ENCODE results near the gene CDH4. TPM values are rescaled to one million over a fixed set of nuclear protein-coding genes. Genes with fewer than 3 reads are reported as not detected.

Gene CDH4
- total and polyA plus RNA-seq, 2 of the 8 experiments (the other 6 are each of a cell fraction or from before 2014, with no cell fraction given), result 4.3 to 7.9 TPM

DNA sequence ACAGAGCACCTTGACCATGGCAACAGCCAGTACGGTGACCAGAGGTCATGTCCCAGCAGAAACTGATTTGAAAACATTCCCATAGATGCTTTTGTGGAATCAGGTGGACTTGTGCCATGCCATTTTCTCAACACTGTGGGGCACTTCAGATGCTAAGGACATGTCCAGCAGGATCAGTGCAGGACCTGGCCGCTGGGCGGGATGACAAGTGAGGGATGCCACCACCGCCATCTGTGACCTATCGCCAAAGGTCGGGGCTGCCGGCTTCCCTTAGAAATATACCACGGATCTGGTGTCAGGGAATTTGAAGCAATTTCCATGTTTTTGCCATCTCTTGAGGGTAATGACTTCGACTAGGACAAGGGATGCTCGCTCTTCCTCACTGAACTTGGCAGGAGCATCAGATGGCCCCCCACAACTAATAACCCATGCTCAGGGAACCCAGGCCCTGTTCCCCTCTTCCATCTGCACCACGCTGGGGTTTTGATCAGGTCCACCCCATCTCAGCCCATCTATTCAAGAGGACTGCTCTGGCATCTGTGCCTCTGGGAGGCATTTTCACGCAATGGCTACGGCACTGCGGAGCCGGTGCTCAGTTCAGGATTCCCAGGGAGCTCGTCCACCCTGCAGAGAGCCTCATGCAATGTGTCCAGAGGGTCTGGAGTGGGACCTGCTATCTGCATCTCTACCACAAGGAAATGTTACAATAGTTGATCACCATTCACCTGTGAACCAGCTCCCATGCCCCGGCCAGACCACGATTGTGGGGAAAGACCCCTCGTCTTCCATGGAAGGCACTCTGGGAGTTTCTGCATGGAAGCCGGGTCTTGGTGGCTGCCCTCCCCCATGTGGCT, 511.1 kb downstream of the CDH4 start (continued):
- no peak for TF ChIP-seq CHD7 (IDR thresholded peaks at IDR 0.05; ENCODE audit: insufficient replicate concordance, low read length)
- no peak for TF ChIP-seq BCL11A (IDR thresholded peaks at IDR 0.05; ENCODE audit: low read depth in 2 of 2, low read length in 2 of 2)
- TF ChIP-seq RAD21 (IDR thresholded peaks at IDR 0.05 in 1 of 2, conservative IDR thresholded peaks at IDR 0.05 in 1 of 2; ENCODE audit: low read depth in 2 of 2, low read length in 2 of 2), result no peak
- TF ChIP-seq CREB1 (IDR thresholded peaks at IDR 0.05), result no peak
- TF ChIP-seq RFX5 (IDR thresholded peaks at IDR 0.05; ENCODE audit: borderline replicate concordance, low read depth, low read length), result no peak
- TF ChIP-seq SIN3A (conservative IDR thresholded peaks at IDR 0.05 in 1 of 2, IDR thresholded peaks at IDR 0.05 in 1 of 2; ENCODE audit: low read depth in 1 of 2, low read length in 2 of 2), result no peak
- no peak for TF ChIP-seq JUN (IDR thresholded peaks at IDR 0.05; ENCODE audit: low read depth, low read length)
- no peak for TF ChIP-seq MAFK (IDR thresholded peaks at IDR 0.05; ENCODE audit: low read depth, low read length)
- TF ChIP-seq RNF2 (IDR thresholded peaks at IDR 0.05; ENCODE audit: borderline replicate concordance, low read depth, low read length, missing control alignments, poor library complexity, severe bottlenecking), result no peak

All from H1 (cell line).